ENCODE results near the gene TFF2. TPM values are rescaled to one million over a fixed set of nuclear protein-coding genes. Genes with fewer than 3 reads are reported as not detected.

The TFF2 gene
- total and polyA plus RNA-seq, 2 donors from 2014 or later: not detected

- no peak for FAIRE-seq
- no peaks in the 10 kb centered on the region for H3K4me1 ChIP-seq (ENCODE audit: control insufficient read depth in 2 of 3, insufficient read depth in 2 of 3, low read depth in 1 of 3, low read length in 3 of 3)
These were observed 23.7 kb upstream of the TFF2 start for GRCh38 chr21:42374457-42374856.

DNA sequence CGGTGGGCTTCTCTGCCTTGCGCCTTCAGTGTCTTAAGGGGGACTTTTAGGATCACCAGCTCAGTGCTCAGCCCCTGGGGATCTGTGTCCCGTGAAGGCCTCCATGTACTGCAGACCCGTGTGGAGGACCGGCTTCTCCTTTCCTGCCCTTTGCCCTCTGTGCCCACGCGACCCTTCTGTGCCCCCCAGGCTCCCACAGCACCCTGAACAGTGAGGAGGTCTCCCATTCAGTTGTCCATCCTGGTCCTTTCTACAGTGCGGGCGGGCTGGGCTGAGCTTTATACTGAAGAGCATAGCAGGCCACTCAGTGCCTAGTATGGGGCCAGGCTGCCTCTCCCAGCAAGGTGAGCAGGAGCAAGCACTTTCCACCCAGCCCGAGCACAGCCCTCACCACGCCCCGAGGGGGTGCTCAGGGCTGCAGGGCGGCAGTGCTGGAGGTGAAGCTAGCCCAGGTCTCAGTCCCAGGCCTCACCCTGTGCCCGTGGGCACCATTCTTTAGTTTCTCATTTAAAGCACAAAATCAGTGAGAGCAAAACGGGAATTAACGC lies 23.2 kb upstream of the TFF2 start:
- FAIRE-seq (no peak), DNase-seq (peak in 1 of 5 donors; percentile 57)
- Histone ChIP-seq H3K36me3 (ENCODE audit: control insufficient read depth in 2 of 3, insufficient read depth in 3 of 3, low read length in 3 of 3) (no peaks in the 10 kb centered on the region), H3K9me3 (ENCODE audit: control insufficient read depth in 2 of 3, insufficient read depth in 1 of 3, low read length in 3 of 3) (no peaks in the 10 kb centered on the region), H3K4me1 (ENCODE audit: control insufficient read depth in 2 of 3, insufficient read depth in 2 of 3, low read depth in 1 of 3, low read length in 3 of 3) (no peaks in the 10 kb centered on the region), H3K27me3 (ENCODE audit: control insufficient read depth, insufficient read depth, low read length) (no peaks in the 10 kb centered on the region), H3K9ac (ENCODE audit: low read length in 3 of 3) (no peak overlapping the region), H3K4me3 (ENCODE audit: low read length in 3 of 3) (no peak overlapping the region), H3K27ac (ENCODE audit: low read depth in 2 of 2, low read length in 2 of 2) (no peak overlapping the region)
- intact Hi-C loops (cut with DNase I): loop anchor here (10.0 kb wide), 1 partner anchor 129 kb away; no protein-coding TSS in a partner anchor
- TF ChIP-seq, protein P1, sequence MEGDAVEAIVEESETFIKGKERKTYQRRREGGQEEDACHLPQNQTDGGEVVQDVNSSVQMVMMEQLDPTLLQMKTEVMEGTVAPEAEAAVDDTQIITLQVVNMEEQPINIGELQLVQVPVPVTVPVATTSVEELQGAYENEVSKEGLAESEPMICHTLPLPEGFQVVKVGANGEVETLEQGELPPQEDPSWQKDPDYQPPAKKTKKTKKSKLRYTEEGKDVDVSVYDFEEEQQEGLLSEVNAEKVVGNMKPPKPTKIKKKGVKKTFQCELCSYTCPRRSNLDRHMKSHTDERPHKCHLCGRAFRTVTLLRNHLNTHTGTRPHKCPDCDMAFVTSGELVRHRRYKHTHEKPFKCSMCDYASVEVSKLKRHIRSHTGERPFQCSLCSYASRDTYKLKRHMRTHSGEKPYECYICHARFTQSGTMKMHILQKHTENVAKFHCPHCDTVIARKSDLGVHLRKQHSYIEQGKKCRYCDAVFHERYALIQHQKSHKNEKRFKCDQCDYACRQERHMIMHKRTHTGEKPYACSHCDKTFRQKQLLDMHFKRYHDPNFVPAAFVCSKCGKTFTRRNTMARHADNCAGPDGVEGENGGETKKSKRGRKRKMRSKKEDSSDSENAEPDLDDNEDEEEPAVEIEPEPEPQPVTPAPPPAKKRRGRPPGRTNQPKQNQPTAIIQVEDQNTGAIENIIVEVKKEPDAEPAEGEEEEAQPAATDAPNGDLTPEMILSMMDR (IDR thresholded peaks at IDR 0.05; ENCODE audit: borderline replicate concordance, extremely low read depth, insufficient read depth): no peak

More at GRCh38 chr21:42374457-42374856, 23.7 kb upstream of the TFF2 start:
- Histone ChIP-seq H3K27ac (ENCODE audit: low read depth in 2 of 2, low read length in 2 of 2) (no peak overlapping the region), H3K9ac (ENCODE audit: low read length in 3 of 3) (no peak overlapping the region), H3K9me3 (ENCODE audit: control insufficient read depth in 2 of 3, insufficient read depth in 1 of 3, low read length in 3 of 3) (no peaks in the 10 kb centered on the region), H3K4me3 (ENCODE audit: low read length in 3 of 3) (no peak overlapping the region), H3K36me3 (ENCODE audit: control insufficient read depth in 2 of 3, insufficient read depth in 3 of 3, low read length in 3 of 3) (no peaks in the 10 kb centered on the region), H3K27me3 (ENCODE audit: control insufficient read depth, insufficient read depth, low read length) (no peaks in the 10 kb centered on the region)
- DNase-seq: no peak
- TF ChIP-seq, protein P1 (IDR thresholded peaks at IDR 0.05; ENCODE audit: borderline replicate concordance, extremely low read depth, insufficient read depth): no peak
- intact Hi-C loops (cut with DNase I): loop anchor here (10.0 kb wide), 1 partner anchor 130 kb away; no protein-coding TSS in a partner anchor

GRCh38 chr21:42373196-42373907 lies 22.6 kb upstream of the TFF2 start:
- no peaks in the 10 kb centered on the region for H3K4me1 ChIP-seq (ENCODE audit: control insufficient read depth in 2 of 3, insufficient read depth in 2 of 3, low read depth in 1 of 3, low read length in 3 of 3)
- H3K36me3 ChIP-seq (ENCODE audit: control insufficient read depth in 2 of 3, insufficient read depth in 3 of 3, low read length in 3 of 3): no peaks in the 10 kb centered on the region
- FAIRE-seq: no peak
- peak in 1 of 5 donors; percentile 37 for DNase-seq
- no peaks in the 10 kb centered on the region for H3K27me3 ChIP-seq (ENCODE audit: control insufficient read depth, insufficient read depth, low read length)
- intact Hi-C loops (cut with DNase I): loop anchor here (10.0 kb wide), 1 partner anchor 129 kb away; no protein-coding TSS in a partner anchor
- H3K9ac ChIP-seq (ENCODE audit: low read length in 3 of 3): no peak overlapping the region
- TF ChIP-seq, protein P1 (IDR thresholded peaks at IDR 0.05; ENCODE audit: borderline replicate concordance, extremely low read depth, insufficient read depth): no peak
- H3K4me3 ChIP-seq (ENCODE audit: low read length in 3 of 3): no peak overlapping the region
- H3K9me3 ChIP-seq (ENCODE audit: control insufficient read depth in 2 of 3, insufficient read depth in 1 of 3, low read length in 3 of 3): no peaks in the 10 kb centered on the region
- H3K27ac ChIP-seq (ENCODE audit: low read depth in 2 of 2, low read length in 2 of 2): no peak overlapping the region

Measured in kidney (tissue), 14 donors.